Psoas muscle (tissue), 8 donors: ENCODE measurements around the gene PHF13. TPM values are rescaled to one million over a fixed set of nuclear protein-coding genes. Genes with fewer than 3 reads are reported as not detected.

Experiments
- ATAC-seq, 4 donors: fragments of 200-7000 bp; cut with Tn5 transposase; one replicate each; pipeline ENCODE4 v1.9.1; 2020; ENCODE audit warnings: moderate library complexity in 3 of 4, mild to moderate bottlenecking in 2 of 4
- DNase-seq, 2 donors: peaks; one replicate each; pipeline ENCODE4 v3.0.0-alpha.2; 2020
- H3K27ac ChIP-seq: fragments of 200-600 bp; one replicate; pipeline ENCODE4 v1.8.0; 2022
- H3K27me3 ChIP-seq, 3 donors: fragments of 200-600 bp in 1 of 3; one replicate each; pipeline versions ENCODE4 v1.6.1 to v1.8.0; 2013 to 2022; ENCODE audit warnings: low read length in 2 of 3, mild to moderate bottlenecking in 2 of 3, moderate library complexity in 1 of 3; ENCODE audit not compliant: insufficient read depth in 3 of 3
- H3K36me3 ChIP-seq, 2 donors: fragments of 200-600 bp in 1 of 2; one replicate each; pipeline versions ENCODE4 v1.6.1 to v1.8.0; 2013 to 2022; ENCODE audit warnings: low read depth in 1 of 2, mild to moderate bottlenecking in 1 of 2, moderate library complexity in 1 of 2; ENCODE audit not compliant: insufficient read depth in 1 of 2
- H3K4me1 ChIP-seq: fragments of 200-600 bp; one replicate; pipeline ENCODE4 v1.8.0; 2022
- H3K4me3 ChIP-seq: fragments of 200-600 bp; one replicate; pipeline ENCODE4 v1.8.0; 2022; ENCODE audit warnings: mild to moderate bottlenecking
- H3K9me3 ChIP-seq: fragments of 200-600 bp; one replicate; pipeline ENCODE4 v1.8.0; 2022
- CTCF ChIP-seq: fragments of 200-600 bp; IDR thresholded peaks from one replicate; pipeline ENCODE4 v1.8.0; 2022; ENCODE audit warnings: antibody characterized with exemption
- WGBS, 3 donors: extraction: QIAGEN DNeasy Blood & Tissue Kit; methylation state at CpG; one replicate each; pipeline versions ENCODE4 v1.1.6 to v1.1.7; 2013; 5-methylcytosine and 5-hydroxymethylcytosine counted together
- intact Hi-C, 2 donors: fragments of 100-400 bp; cut with DNase I; formaldehyde crosslinking; loops; one replicate each; pipeline versions ENCODE4 v1.11.0 to v1.14.2; 2022
- polyA plus RNA-seq, 3 donors: library from polyadenylated mRNA; stranded (reverse); fragments of 200-250 nt; gene quantifications; one replicate each; pipeline ENCODE4 v1.2.3, GENCODE V29; 2013
- total RNA-seq, 4 donors: library from RNA; stranded (reverse); fragmentation: NEBNext Ultra II Directional in 2 of 4; extraction: Animal tissue kit (Norgen Biotek cat#: 25700) in 2 of 4; gene quantifications; one replicate each; pipeline versions ENCODE4 v1.2.1 to v1.2.4, GENCODE V29; 2021 to 2023
- donor health status: healthy with polysubstance abuse.
- donor health status: DM: no; HTN: no; CAD: no; lungs with moderate emphysema.
- donor health status: Bipolar disorder and iron deficiency.
- donor health status: healthy.
- donor health status: DM: yes; HTN: yes; CAD: no.
- donor health status: DM: no; HTN: no; CAD: no.
- donor health status: DM: no; HTN: no; CAD: no.
- donor health status: DM: yes; HTN: yes; CAD: no.

The PHF13 gene
- total and polyA plus RNA-seq, 7 donors: 4.8 to 21.3 (median 7.5) TPM

- ATAC-seq (no peak), DNase-seq (no peak)
- 71 to 82% (median 80%) methylated on average over 12 of the region's 12 CpGs for WGBS, 3 donors
- no peak for TF ChIP-seq CTCF
- Histone ChIP-seq H3K27me3 (no peaks in the 10 kb centered on the region), H3K4me1 (no peaks in the 10 kb centered on the region), H3K4me3 (no peak overlapping the region), H3K36me3 (no peaks in the 10 kb centered on the region), H3K27ac (no peak overlapping the region), H3K9me3 (no peaks in the 10 kb centered on the region)
- intact Hi-C loops: no loop called here
Observed at GRCh38 chr1:6572653-6573383, 40.7 kb upstream of the PHF13 start.

GRCh38 chr1:6574025-6574620, 39.4 kb upstream of the PHF13 start:
- Histone ChIP-seq H3K4me3 (no peak overlapping the region), H3K27me3 (no peaks in the 10 kb centered on the region), H3K36me3 (no peaks in the 10 kb centered on the region), H3K4me1 (no peaks in the 10 kb centered on the region), H3K27ac (no peak overlapping the region), H3K9me3 (no peaks in the 10 kb centered on the region)
- ATAC-seq: no peak
- TF ChIP-seq CTCF: no peak
- no peak for DNase-seq
- intact Hi-C loops: no loop called here
- 78 to 87% (median 81%) methylated on average over 8 of the region's 8 CpGs for WGBS, 3 donors

- no peaks in the 10 kb centered on the region for H3K9me3 ChIP-seq
- H3K4me1 ChIP-seq: no peaks in the 10 kb centered on the region
- whole genome bisulfite sequencing, 3 donors: 79 to 86% (median 84%) methylated on average over 14 of the region's 14 CpGs
- H3K27me3 ChIP-seq: no peaks in the 10 kb centered on the region
- DNase-seq (no peak), ATAC-seq (no peak)
- TF ChIP-seq CTCF: no peak
- no peak overlapping the region for H3K4me3 ChIP-seq
- H3K36me3 ChIP-seq: no peaks in the 10 kb centered on the region
- H3K27ac ChIP-seq: no peak overlapping the region
- intact Hi-C loops: no loop called here
Observed at GRCh38 chr1:6574818-6575217, 38.7 kb upstream of the PHF13 start.

GRCh38 chr1:6577831-6578525, 35.6 kb upstream of the PHF13 start:
- ATAC-seq (no peak), DNase-seq (no peak)
- H3K27ac ChIP-seq: no peak overlapping the region
- intact Hi-C loops: no loop called here
- TF ChIP-seq CTCF: no peak
- no peaks in the 10 kb centered on the region for H3K9me3 ChIP-seq
- WGBS, 3 donors: 66 to 81% (median 73%) methylated on average over 6 of the region's 6 CpGs
- H3K36me3 ChIP-seq: peaks cover 0 to 8% of the 10 kb centered on the region in 2 donors
- H3K4me1 ChIP-seq: peaks cover 20% of the 10 kb centered on the region
- no peaks in the 10 kb centered on the region for H3K27me3 ChIP-seq
- H3K4me3 ChIP-seq: no peak overlapping the region
